Fibroblast of skin of right biceps (primary cell): Measurements from ENCODE around the gene VWA7.
A peak's percentile ranks its signal among the peaks of the same experiment; 100 is the strongest.
"Not testable (repeated sequence)": the region's sequence is repeated elsewhere in the genome, so short reads cannot be mapped to it uniquely, and the experiment has no call there.

ENCODE experiments used
- DNase-seq: peaks from one replicate; pipeline ENCODE4 v3.0.0-alpha.2; 2013

The VWA7 gene

GRCh38 chr6:31776989-31777666 is at the start of gene VWA7:
Gene VWA7, minus strand, starts transcription at chr6:31777328. Its CDS starts 549 bp downstream, at chr6:31776779.
- peak; percentile 76 for DNase-seq

GRCh38 chr6:31826793-31827285 is 49.7 kb upstream of the VWA7 start:
- DNase-seq: peak; percentile 88

- DNase-seq: no peak
These were observed 48.4 kb upstream of the VWA7 start for GRCh38 chr6:31825553-31825952.

- DNase-seq: not testable (repeated sequence)
These were observed 46.6 kb upstream of the VWA7 start for GRCh38 chr6:31823592-31824196.

GRCh38 chr6:31822036-31822821 is 45.1 kb upstream of the VWA7 start:
- peak; percentile 78 for DNase-seq

- DNase-seq: peak; percentile 45
These were observed 44.3 kb upstream of the VWA7 start for GRCh38 chr6:31821301-31822035.

GRCh38 chr6:31820399-31820798 is 43.3 kb upstream of the VWA7 start:
- not testable (repeated sequence) for DNase-seq

- DNase-seq: no peak
These were observed 42.8 kb upstream of the VWA7 start for GRCh38 chr6:31819871-31820299.

GRCh38 chr6:31817929-31818511 is 40.9 kb upstream of the VWA7 start:
- DNase-seq: not testable (repeated sequence)

- not testable (repeated sequence) for DNase-seq
These were observed 40.2 kb upstream of the VWA7 start for GRCh38 chr6:31817133-31817928.

- peak; percentile 98 for DNase-seq
These were observed 38.1 kb upstream of the VWA7 start, which contains the start of the genes HSPA1A and HSPA1L for GRCh38 chr6:31815025-31815838. Gene HSPA1A, plus strand, starts transcription at chr6:31815543. Its CDS starts 214 bp downstream, at chr6:31815757. Gene HSPA1L, minus strand, starts transcription at chr6:31815283. Its CDS starts 3,311 bp downstream, at chr6:31811972.

- peak; percentile 99 for DNase-seq
These were observed 37.5 kb upstream of the VWA7 start for GRCh38 chr6:31814677-31815024.

- no peak for DNase-seq
These were observed 36.3 kb upstream of the VWA7 start for GRCh38 chr6:31813465-31813849.

GRCh38 chr6:31811645-31812044 is 34.5 kb upstream of the VWA7 start:
- DNase-seq: no peak

- DNase-seq: not testable (repeated sequence)
These were observed 31.5 kb upstream of the VWA7 start for GRCh38 chr6:31808599-31808998.

- DNase-seq: peak; percentile 96
These were observed 29.5 kb upstream of the VWA7 start, which contains the start of gene LSM2 for GRCh38 chr6:31806470-31807272. Gene LSM2, minus strand, starts transcription at chr6:31806966. Its CDS starts 209 bp downstream, at chr6:31806757.

- DNase-seq: no peak
These were observed 28.9 kb upstream of the VWA7 start for GRCh38 chr6:31805939-31806469.

- not testable (repeated sequence) for DNase-seq
These were observed 24.2 kb upstream of the VWA7 start for GRCh38 chr6:31801031-31801927.
